ENCODE data around the gene ADPGK. TPM values are rescaled to one million over a fixed set of nuclear protein-coding genes. Genes with fewer than 3 reads are reported as not detected.
"Not testable (repeated sequence)": the region's sequence is repeated elsewhere in the genome, so short reads cannot be mapped to it uniquely, and the experiment has no call there.

The ADPGK gene
- total RNA-seq, 2 donors from 2014 or later = 52.0 to 68.6 TPM

DNA sequence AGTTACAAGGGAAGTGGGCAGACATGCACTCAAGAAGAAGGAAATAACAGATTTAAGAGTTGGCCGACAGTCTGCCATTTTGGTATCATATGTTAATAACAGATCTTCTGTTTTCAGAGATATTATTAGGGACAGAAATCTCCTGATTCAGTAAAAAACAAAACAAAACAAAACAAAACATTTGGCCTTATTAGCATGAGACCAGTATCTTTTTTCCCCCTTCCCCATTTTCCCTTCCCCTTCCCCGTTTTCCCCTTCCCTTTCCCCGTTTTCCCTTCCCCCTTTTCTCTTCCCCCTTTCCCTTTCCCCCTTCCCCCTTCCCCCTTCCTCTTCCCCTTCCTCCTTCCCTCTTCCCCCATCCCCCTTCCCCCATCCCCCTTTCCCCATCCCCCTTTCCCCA lies 58.1 kb downstream of the ADPGK start:
- 98% methylated on average over 3 of the region's 3 CpGs; no CpG with 5 or more reads in 1 of the 2 experiments for WGBS, 2 experiments (ENCODE audit: insufficient coverage in 1 of 2, insufficient read length in 1 of 2)
- Mint-ChIP-seq H3K27ac (no peak overlapping the region), H3K36me3 (ENCODE audit: low read depth) (peaks cover 15% of the 10 kb centered on the region), H3K27me3 (ENCODE audit: insufficient read depth) (no peaks in the 10 kb centered on the region), H3K4me1 (peaks cover 14% of the 10 kb centered on the region), H3K9me3 (no peaks in the 10 kb centered on the region), H3K4me3 (no peak overlapping the region)
- no peak for DNase-seq
- H3K36me3 ChIP-seq (ENCODE audit: control insufficient read depth, insufficient read depth, low read length) = peaks cover 24% of the 10 kb centered on the region
- no peaks in the 10 kb centered on the region for H3K9me3 ChIP-seq (ENCODE audit: control insufficient read depth, low read length)
- H3K4me3 ChIP-seq (ENCODE audit: low read length) = no peak overlapping the region
- H3K4me1 ChIP-seq (ENCODE audit: control insufficient read depth, insufficient read depth, low read length) = peaks cover 13% of the 10 kb centered on the region
- no peaks in the 10 kb centered on the region for H3K27me3 ChIP-seq (ENCODE audit: control insufficient read depth, insufficient read depth, low read length, poor library complexity, severe bottlenecking)
- TF ChIP-seq, protein P1, sequence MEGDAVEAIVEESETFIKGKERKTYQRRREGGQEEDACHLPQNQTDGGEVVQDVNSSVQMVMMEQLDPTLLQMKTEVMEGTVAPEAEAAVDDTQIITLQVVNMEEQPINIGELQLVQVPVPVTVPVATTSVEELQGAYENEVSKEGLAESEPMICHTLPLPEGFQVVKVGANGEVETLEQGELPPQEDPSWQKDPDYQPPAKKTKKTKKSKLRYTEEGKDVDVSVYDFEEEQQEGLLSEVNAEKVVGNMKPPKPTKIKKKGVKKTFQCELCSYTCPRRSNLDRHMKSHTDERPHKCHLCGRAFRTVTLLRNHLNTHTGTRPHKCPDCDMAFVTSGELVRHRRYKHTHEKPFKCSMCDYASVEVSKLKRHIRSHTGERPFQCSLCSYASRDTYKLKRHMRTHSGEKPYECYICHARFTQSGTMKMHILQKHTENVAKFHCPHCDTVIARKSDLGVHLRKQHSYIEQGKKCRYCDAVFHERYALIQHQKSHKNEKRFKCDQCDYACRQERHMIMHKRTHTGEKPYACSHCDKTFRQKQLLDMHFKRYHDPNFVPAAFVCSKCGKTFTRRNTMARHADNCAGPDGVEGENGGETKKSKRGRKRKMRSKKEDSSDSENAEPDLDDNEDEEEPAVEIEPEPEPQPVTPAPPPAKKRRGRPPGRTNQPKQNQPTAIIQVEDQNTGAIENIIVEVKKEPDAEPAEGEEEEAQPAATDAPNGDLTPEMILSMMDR (conservative IDR thresholded peaks at IDR 0.05) = no peak
- H3K9ac ChIP-seq (ENCODE audit: extremely low read depth, low read length, poor library complexity, severe bottlenecking) = no peak overlapping the region
- no peak overlapping the region for H3K27ac ChIP-seq (ENCODE audit: low read depth, low read length)

DNA sequence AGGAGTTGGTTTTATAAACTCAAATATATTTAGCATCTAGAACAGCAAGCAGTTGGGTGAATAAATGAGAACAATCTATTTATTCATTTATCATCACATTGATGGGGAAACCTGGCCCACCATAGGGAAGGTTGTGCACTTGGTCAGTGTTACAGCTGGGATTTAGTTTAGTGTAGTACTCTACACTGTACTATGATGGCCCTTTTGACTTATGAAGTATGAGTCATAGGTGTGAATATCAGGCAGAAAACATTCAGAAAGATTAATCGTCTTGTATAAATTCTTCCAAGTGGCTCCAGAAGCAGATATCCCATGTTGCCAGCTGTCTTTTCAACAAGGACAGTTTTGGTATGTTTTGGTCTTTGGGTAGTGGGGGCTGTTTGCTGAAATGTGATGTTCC lies 59.5 kb downstream of the ADPGK start:
- Histone ChIP-seq H3K4me3 (ENCODE audit: low read length) (no peak overlapping the region), H3K9ac (ENCODE audit: extremely low read depth, low read length, poor library complexity, severe bottlenecking) (no peak overlapping the region), H3K9me3 (ENCODE audit: control insufficient read depth, low read length) (no peaks in the 10 kb centered on the region), H3K27me3 (ENCODE audit: control insufficient read depth, insufficient read depth, low read length, poor library complexity, severe bottlenecking) (no peaks in the 10 kb centered on the region), H3K36me3 (ENCODE audit: control insufficient read depth, insufficient read depth, low read length) (peaks cover 22% of the 10 kb centered on the region), H3K27ac (ENCODE audit: low read depth, low read length) (no peak overlapping the region), H3K4me1 (ENCODE audit: control insufficient read depth, insufficient read depth, low read length) (peaks cover 13% of the 10 kb centered on the region)
- DNase-seq = no peak
- TF ChIP-seq, protein P1 (conservative IDR thresholded peaks at IDR 0.05) = no peak
- Mint-ChIP-seq H3K27ac (no peak overlapping the region), H3K27me3 (ENCODE audit: insufficient read depth) (no peaks in the 10 kb centered on the region), H3K4me1 (peaks cover 14% of the 10 kb centered on the region), H3K4me3 (no peak overlapping the region), H3K9me3 (no peaks in the 10 kb centered on the region), H3K36me3 (ENCODE audit: low read depth) (peaks cover 16% of the 10 kb centered on the region)
- WGBS, 2 experiments (ENCODE audit: insufficient coverage in 1 of 2, insufficient read length in 1 of 2) = 86% methylated on average over 1 of the region's 1 CpG; no CpG with 5 or more reads in 1 of the 2 experiments

DNA sequence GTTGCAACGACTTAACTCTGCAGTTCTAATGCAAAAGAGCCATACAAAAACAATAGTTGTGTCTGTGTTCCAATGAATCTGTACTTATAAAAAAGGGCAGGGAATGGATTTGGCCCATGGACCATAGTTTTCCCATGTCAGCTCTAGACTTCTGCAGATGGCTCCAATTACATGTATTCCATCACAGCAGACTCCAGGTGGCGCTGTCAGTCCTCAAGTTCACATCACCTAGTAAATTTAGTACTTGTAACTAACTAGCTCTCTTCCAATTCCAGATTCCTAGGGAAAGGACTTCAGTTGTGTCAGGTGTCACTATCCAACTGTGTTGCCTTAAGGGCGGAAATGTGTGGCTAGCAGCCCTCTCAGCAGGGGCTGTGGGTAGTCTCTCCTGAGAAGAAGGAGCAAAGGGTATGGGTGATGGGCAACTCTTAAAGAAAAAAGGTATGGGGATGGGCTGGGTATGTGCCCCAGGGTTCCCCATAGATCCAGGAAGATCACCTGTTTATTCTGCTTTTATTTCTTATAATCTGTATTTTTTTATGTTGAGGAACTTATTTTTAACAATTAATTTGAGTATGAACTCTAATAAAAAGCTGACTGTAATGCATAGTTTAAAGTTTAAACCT lies 61.4 kb downstream of the ADPGK start:
- Histone ChIP-seq H3K27ac (ENCODE audit: low read depth, low read length) (no peak overlapping the region), H3K9me3 (ENCODE audit: control insufficient read depth, low read length) (no peaks in the 10 kb centered on the region), H3K36me3 (ENCODE audit: control insufficient read depth, insufficient read depth, low read length) (peaks cover 27% of the 10 kb centered on the region), H3K27me3 (ENCODE audit: control insufficient read depth, insufficient read depth, low read length, poor library complexity, severe bottlenecking) (no peaks in the 10 kb centered on the region), H3K9ac (ENCODE audit: extremely low read depth, low read length, poor library complexity, severe bottlenecking) (no peak overlapping the region), H3K4me1 (ENCODE audit: control insufficient read depth, insufficient read depth, low read length) (peaks cover 4% of the 10 kb centered on the region), H3K4me3 (ENCODE audit: low read length) (no peak overlapping the region)
- TF ChIP-seq, protein P1 (conservative IDR thresholded peaks at IDR 0.05) = peak; percentile 90
- Mint-ChIP-seq H3K4me1 (peaks cover 4% of the 10 kb centered on the region), H3K4me3 (no peak overlapping the region), H3K36me3 (ENCODE audit: low read depth) (peaks cover 27% of the 10 kb centered on the region), H3K27me3 (ENCODE audit: insufficient read depth) (no peaks in the 10 kb centered on the region), H3K27ac (no peak overlapping the region), H3K9me3 (no peaks in the 10 kb centered on the region)
- WGBS, 2 experiments (ENCODE audit: insufficient coverage in 1 of 2, insufficient read length in 1 of 2) = 0 to 13% methylated on average over 1 to 3 of the region's 3 CpGs
- peak; percentile 93 for DNase-seq

DNA sequence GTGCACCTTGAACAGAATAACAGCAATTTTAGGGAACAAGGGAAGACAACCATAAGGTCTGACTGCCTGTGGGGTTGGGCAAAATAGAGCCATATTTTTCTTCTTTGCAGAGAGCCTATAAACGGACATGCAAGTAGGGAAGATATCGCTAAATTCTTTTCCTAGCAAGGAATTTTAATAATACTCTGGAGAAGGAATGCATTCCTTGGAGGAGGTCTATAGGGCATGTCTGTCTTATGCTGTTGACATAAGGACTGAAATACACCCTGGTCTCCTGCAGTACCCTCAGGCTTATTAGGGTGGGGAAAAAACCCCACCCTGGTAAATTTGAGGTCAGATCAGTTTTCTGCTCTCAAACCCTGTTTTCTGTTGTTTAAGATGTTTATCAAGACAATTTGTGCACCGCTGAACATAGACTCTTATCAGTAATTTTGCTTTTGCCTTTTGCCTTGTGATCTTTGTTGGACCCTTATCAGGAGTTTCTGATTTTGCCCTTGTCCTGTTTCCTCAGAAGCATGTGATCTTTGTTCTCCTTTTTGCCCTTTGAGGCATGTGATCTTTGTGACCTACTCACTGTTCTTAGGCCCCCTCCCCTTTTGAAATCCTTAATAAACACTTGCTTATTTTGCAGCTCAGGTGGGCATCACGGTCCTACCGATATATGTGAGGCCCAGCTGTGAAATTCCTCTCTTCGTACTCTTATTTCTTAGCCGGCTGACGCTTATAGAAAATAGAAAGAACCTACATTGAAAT lies 74.8 kb downstream of the ADPGK start:
- H3K27ac ChIP-seq (ENCODE audit: low read depth, low read length); H3K27me3 ChIP-seq (ENCODE audit: control insufficient read depth, insufficient read depth, low read length, poor library complexity, severe bottlenecking); H3K9me3 Mint-ChIP-seq; H3K9ac ChIP-seq (ENCODE audit: extremely low read depth, low read length, poor library complexity, severe bottlenecking); H3K9me3 ChIP-seq (ENCODE audit: control insufficient read depth, low read length); H3K4me1 Mint-ChIP-seq; H3K4me3 Mint-ChIP-seq; H3K4me1 ChIP-seq (ENCODE audit: control insufficient read depth, insufficient read depth, low read length); DNase-seq; H3K27me3 Mint-ChIP-seq (ENCODE audit: insufficient read depth); H3K4me3 ChIP-seq (ENCODE audit: low read length): not testable (repeated sequence)
- 93 to 97% methylated on average over 5 to 8 of the region's 8 CpGs for WGBS, 2 experiments (ENCODE audit: insufficient coverage in 1 of 2, insufficient read length in 1 of 2)
- peaks cover 21% of the 10 kb centered on the region for H3K36me3 ChIP-seq (ENCODE audit: control insufficient read depth, insufficient read depth, low read length)
- H3K36me3 Mint-ChIP-seq (ENCODE audit: low read depth) = peaks cover 18% of the 10 kb centered on the region
- peak overlapping the region; percentile 64 for H3K27ac Mint-ChIP-seq

Measured in endodermal cell (in vitro differentiated cells).